Measurements from ENCODE around the gene TIAM2. TPM values are rescaled to one million over a fixed set of nuclear protein-coding genes. Genes with fewer than 3 reads are reported as not detected.

Gene TIAM2
- total RNA-seq, 1 donor from 2014 or later, result 6.2 TPM

GRCh38 chr6:154994836-154995253 is 270 bp upstream of the TIAM2 start:
- Histone ChIP-seq H3K27ac (no peak overlapping the region), H3K36me3 (no peaks in the 10 kb centered on the region), H3K27me3 (peaks cover 27% of the 10 kb centered on the region), H3K9me3 (no peaks in the 10 kb centered on the region), H3K4me3 (no peak overlapping the region), H3K4me1 (no peaks in the 10 kb centered on the region)
- no peak for TF ChIP-seq CTCF (IDR thresholded peaks at IDR 0.05)
- ATAC-seq, result no peak
- intact Hi-C loops (cut with DNase I), result no loop called here
- DNase-seq, result no peak

DNA sequence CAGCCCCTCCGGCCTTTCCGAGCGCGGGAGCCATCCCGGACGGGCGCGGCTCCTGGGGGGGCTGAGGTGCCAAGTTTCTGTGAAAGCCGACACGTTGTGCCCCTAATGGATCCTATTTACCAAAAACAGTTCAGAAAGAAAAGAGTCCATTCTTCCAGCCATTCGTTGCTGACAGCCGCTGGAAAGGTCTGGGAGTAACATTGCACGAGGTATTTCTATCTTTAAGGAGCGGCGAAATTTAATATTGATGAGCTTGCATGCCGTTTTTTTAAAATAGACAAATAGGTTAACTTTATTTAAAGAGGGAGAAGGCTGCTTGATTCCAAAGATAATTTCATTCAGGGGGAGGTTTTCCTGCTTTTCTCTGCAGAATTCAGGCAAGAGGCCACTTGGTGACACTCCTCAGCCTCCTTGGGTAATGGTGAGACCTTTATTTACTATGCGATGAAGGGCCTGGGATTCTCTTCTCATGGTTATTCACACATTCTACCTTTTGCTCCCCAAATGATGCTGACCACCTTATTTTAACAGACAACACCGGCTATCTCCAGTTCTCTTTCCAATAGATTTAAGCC is 988 bp downstream of the TIAM2 start:
- peaks cover 27% of the 10 kb centered on the region for H3K27me3 ChIP-seq
- TF ChIP-seq CTCF (IDR thresholded peaks at IDR 0.05), result no peak
- H3K27ac ChIP-seq, result no peak overlapping the region
- H3K4me1 ChIP-seq, result no peaks in the 10 kb centered on the region
- ATAC-seq, result no peak
- no peaks in the 10 kb centered on the region for H3K9me3 ChIP-seq
- intact Hi-C loops (cut with DNase I), result no loop called here
- H3K4me3 ChIP-seq, result peak overlapping the region; percentile 50
- no peak for DNase-seq
- H3K36me3 ChIP-seq, result no peaks in the 10 kb centered on the region

DNA sequence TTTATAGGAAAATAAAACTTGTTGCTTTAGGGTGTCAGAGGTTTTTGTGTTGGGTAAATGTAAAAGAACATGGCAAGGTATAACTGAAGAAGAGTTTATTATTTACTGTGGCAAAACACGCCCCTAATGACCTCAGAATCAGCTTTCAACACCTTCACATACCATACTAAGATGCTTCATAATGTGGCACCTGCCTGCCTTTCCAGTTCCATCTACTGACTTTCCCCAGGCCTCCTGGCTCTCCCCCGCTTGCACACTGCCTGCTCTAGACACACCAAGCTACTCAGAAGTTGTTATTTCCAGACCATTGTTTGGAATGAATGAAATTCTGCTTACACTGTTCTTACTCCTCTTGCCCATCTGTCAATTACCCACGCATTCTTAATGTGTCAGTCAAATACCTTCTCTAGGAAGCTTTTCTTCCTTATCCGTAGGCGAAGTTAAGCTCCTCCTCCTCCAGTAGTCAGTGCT is 1.8 kb downstream of the TIAM2 start:
- Histone ChIP-seq H3K9me3 (no peaks in the 10 kb centered on the region), H3K4me1 (no peaks in the 10 kb centered on the region), H3K36me3 (no peaks in the 10 kb centered on the region), H3K27me3 (peaks cover 27% of the 10 kb centered on the region), H3K4me3 (no peak overlapping the region), H3K27ac (no peak overlapping the region)
- intact Hi-C loops (cut with DNase I), result no loop called here
- DNase-seq (no peak), ATAC-seq (peak; percentile 25)
- no peak for TF ChIP-seq CTCF (IDR thresholded peaks at IDR 0.05)

DNA sequence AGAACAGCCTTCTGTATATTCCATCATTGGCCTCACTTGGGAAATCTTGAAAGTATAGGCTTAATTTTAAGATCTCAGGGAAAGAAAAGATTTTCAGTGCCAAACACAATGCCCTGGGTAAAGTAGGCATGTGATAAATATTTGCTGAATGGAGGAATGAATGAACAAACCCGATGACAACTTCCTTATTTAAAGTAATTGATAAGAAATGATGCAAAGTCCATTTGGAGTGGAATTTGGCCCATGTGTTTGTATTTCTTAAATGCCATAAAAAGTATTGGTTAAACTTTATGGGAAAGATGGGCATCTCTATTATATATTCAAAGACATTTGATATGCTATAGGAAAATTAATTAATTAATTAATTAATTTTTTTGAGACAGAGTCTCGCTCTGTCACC is 3.7 kb downstream of the TIAM2 start:
- intact Hi-C loops (cut with DNase I), result no loop called here
- no peaks in the 10 kb centered on the region for H3K4me1 ChIP-seq
- ATAC-seq (no peak), DNase-seq (no peak)
- H3K9me3 ChIP-seq, result no peaks in the 10 kb centered on the region
- TF ChIP-seq CTCF (IDR thresholded peaks at IDR 0.05), result no peak
- H3K27me3 ChIP-seq, result peaks cover 27% of the 10 kb centered on the region
- no peaks in the 10 kb centered on the region for H3K36me3 ChIP-seq
- H3K4me3 ChIP-seq, result no peak overlapping the region
- H3K27ac ChIP-seq, result no peak overlapping the region

GRCh38 chr6:155001482-155001881 is 6.4 kb downstream of the TIAM2 start:
- no peak overlapping the region for H3K4me3 ChIP-seq
- peaks cover 17% of the 10 kb centered on the region for H3K27me3 ChIP-seq
- no peaks in the 10 kb centered on the region for H3K4me1 ChIP-seq
- TF ChIP-seq CTCF (IDR thresholded peaks at IDR 0.05), result no peak
- intact Hi-C loops (cut with DNase I), result no loop called here
- no peak for ATAC-seq
- no peaks in the 10 kb centered on the region for H3K9me3 ChIP-seq
- DNase-seq, result no peak
- H3K36me3 ChIP-seq, result no peaks in the 10 kb centered on the region
- no peak overlapping the region for H3K27ac ChIP-seq

DNA sequence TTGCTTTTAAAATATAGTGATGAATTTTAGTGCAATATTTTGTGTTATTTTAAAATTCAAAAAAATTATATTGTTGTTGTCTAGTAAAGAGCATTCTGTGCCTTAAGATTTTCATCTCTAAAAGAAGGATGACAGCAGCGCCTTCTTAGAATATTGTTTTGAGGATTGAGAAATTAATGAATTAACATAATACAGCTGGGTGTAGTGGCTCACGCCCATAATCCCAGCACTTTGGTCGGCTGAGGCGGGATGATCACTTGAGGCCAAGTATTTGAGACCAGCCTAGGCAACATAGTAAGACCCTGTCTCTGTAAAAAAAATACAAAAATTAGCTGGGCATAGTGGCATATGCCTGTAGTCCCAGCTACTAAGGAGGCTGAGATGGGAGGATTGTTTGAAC is 6.8 kb downstream of the TIAM2 start:
- intact Hi-C loops (cut with DNase I), result no loop called here
- Histone ChIP-seq H3K36me3 (no peaks in the 10 kb centered on the region), H3K27me3 (peaks cover 12% of the 10 kb centered on the region), H3K4me1 (no peaks in the 10 kb centered on the region), H3K9me3 (no peaks in the 10 kb centered on the region), H3K4me3 (no peak overlapping the region), H3K27ac (no peak overlapping the region)
- TF ChIP-seq CTCF (IDR thresholded peaks at IDR 0.05), result no peak
- ATAC-seq (no peak), DNase-seq (no peak)
